SJSA1 (cell line): ENCODE data around the gene KCNIP1. TPM values are rescaled to one million over a fixed set of nuclear protein-coding genes. Genes with fewer than 3 reads are reported as not detected.

ENCODE experiments used
- DNase-seq, 2 experiments: peaks; one replicate each; pipeline ENCODE4 v3.0.0-alpha.2; 2015 to 2020; ENCODE audit warnings: low spot score in 2 of 2, low read depth in 1 of 2
- H3K27ac ChIP-seq: fragments of 250-450 bp; sonication (Bioruptor Pico); 2 replicates; pipeline ENCODE4 v1.5.1; 2020; ENCODE audit warnings: mild to moderate bottlenecking, moderate library complexity
- H3K27me3 ChIP-seq: fragments of 250-450 bp; sonication (Bioruptor Pico); replicated peaks from 2 replicates; pipeline ENCODE4 v1.5.1; 2020; ENCODE audit warnings: mild to moderate bottlenecking, moderate library complexity
- H3K36me3 ChIP-seq: fragments of 250-450 bp; sonication (Bioruptor Pico); 2 replicates; pipeline ENCODE4 v1.5.1; 2020; ENCODE audit warnings: mild to moderate bottlenecking
- H3K4me1 ChIP-seq: fragments of 250-450 bp; sonication (Bioruptor Pico); replicated peaks from 2 replicates; pipeline ENCODE4 v1.6.1; 2021; ENCODE audit warnings: mild to moderate bottlenecking
- H3K4me3 ChIP-seq: fragments of 250-450 bp; sonication (Bioruptor Pico); 2 replicates; pipeline ENCODE4 v1.5.1; 2020; ENCODE audit warnings: mild to moderate bottlenecking
- H3K9me3 ChIP-seq: fragments of 250-450 bp; sonication (Bioruptor Pico); replicated peaks from 2 replicates; pipeline ENCODE4 v1.5.1; 2020; ENCODE audit warnings: mild to moderate bottlenecking
- total RNA-seq: library from RNA; depleted of rRNA; stranded (reverse); fragments of >200 nt; shearing (Covaris generic); gene quantifications from 2 replicates; pipeline ENCODE4 v1.2.3, GENCODE V29; 2014

The KCNIP1 gene
- total RNA-seq, 1 experiment from 2014 or later: 3.1 TPM

DNA sequence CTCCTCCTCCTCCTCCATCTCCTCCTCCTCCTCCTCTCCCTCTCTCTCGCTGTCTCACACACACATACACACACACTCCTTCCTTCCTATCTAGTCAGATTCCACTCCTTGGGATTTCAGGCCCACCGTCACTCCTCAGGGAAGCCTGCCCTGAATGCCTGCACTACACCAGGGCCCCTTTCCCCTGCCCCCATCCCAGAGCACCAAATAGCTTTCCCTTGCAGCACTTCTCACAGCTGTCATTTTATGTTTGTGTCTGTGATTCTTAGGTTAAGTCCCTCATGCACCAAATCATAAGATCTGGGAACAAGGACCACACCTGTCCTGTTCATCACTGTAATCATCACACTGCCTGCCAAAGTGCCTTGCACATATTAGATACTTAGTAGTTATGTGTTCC is 193.2 kb downstream of the KCNIP1 start:
- Histone ChIP-seq H3K4me3 (no peak overlapping the region), H3K4me1 (no peaks in the 10 kb centered on the region), H3K27me3 (peaks cover 15% of the 10 kb centered on the region), H3K27ac (no peak overlapping the region), H3K36me3 (no peaks in the 10 kb centered on the region), H3K9me3 (no peaks in the 10 kb centered on the region)
- no peak for DNase-seq

DNA sequence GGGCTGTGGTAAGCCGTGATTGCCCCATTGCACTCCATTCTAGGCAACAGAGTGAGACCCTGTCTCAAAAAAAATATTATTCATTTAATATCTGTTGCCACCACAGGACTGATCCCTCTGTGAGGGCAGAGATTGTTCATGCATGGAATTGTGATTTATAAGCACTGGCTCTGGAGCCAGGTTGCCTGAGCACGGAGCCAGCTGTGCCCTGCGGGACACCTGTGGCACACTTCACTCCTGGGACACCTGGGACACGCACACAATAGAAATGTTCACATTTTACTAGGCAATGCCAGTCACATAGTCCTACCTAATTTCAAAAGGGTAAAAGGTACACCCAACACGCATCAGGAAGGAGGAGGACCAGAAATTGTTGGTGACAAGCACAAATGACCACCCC is 196.7 kb downstream of the KCNIP1 start:
- H3K4me1 ChIP-seq: no peaks in the 10 kb centered on the region
- no peak for DNase-seq
- H3K27me3 ChIP-seq: peaks cover 19% of the 10 kb centered on the region
- H3K36me3 ChIP-seq: no peaks in the 10 kb centered on the region
- no peak overlapping the region for H3K27ac ChIP-seq
- no peaks in the 10 kb centered on the region for H3K9me3 ChIP-seq
- H3K4me3 ChIP-seq: no peak overlapping the region

DNA sequence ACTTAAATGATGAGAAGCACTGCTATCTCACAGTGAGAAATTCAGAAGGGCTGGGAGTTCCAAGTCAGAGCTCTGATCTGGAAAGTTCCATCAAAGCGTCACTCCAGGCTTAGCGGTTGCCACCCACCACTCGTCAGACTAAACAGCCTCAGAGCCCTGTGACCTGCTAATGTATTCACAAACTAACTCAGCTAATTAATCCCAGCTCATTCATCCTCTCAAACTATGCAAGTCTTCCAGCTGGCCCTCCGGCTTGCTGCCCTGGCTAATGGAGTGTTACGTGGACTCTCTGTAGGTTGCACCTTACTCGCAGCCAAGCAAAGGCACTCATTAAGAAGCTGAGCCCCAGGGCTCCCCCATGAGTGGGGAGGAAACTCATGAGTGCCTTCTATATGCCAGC is 197.5 kb downstream of the KCNIP1 start:
- H3K36me3 ChIP-seq: no peaks in the 10 kb centered on the region
- no peaks in the 10 kb centered on the region for H3K4me1 ChIP-seq
- no peaks in the 10 kb centered on the region for H3K9me3 ChIP-seq
- H3K27ac ChIP-seq: no peak overlapping the region
- no peak overlapping the region for H3K4me3 ChIP-seq
- peaks cover 24% of the 10 kb centered on the region for H3K27me3 ChIP-seq
- no peak for DNase-seq

DNA sequence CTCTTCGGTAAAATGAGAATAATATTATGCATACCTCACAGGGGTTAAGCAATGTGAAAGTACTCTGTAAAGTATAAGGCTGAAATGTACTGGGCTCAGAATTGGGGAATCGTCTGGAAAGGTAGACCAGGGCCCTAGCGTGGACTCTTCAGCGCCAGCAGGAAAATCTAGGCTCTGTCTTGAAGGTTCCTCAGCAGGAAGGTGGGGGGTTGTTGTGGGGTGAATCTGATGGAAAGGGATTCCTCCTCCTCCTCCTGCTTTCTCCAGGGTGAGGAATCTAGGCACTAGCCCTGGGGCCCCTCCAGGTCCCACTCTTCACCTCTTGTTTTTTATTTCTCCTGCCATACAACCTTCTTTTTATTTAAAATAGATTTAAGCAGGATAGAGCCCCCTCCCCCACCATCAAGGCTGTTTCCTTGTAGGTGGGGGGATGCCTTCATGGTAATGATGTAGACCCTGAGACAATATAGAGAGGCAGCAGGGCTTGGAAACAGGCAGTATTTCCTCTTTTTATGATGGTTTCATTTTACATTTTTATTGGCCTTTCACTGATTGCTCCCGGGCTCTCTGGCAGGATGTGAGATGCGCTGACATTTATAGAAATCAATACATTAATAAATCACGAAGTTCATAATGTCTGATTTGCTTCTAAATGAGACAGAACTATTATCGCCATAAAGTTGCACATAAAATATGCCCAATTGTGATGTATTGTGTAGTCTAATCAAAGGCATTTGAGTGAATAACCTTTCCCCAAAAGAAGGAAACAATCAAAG is 200.8 kb downstream of the KCNIP1 start:
- no peak for DNase-seq
- H3K27ac ChIP-seq: no peak overlapping the region
- no peak overlapping the region for H3K4me3 ChIP-seq
- H3K36me3 ChIP-seq: no peaks in the 10 kb centered on the region
- H3K4me1 ChIP-seq: no peaks in the 10 kb centered on the region
- H3K9me3 ChIP-seq: no peaks in the 10 kb centered on the region
- peaks cover 25% of the 10 kb centered on the region for H3K27me3 ChIP-seq

DNA sequence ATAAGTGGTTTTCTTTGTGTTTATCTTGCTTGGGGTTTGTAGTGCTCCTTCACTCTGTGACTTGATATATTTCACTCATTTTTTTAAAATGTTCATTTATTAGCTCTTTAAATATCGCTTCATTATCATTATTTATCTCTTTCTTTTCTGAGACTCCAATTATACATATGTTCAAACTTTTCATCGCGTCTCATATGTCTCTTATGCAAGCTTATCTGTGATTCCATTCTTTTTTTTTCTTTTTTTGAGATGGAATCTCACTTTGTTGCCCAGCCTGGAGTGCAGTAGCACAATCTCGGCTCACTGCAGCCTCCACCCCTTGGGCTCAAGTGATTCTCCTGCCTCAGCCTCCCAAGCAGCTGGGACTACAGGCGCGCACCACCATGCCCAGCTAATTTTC is 205.8 kb downstream of the KCNIP1 start:
- peaks cover 23% of the 10 kb centered on the region for H3K27me3 ChIP-seq
- DNase-seq: no peak
- no peaks in the 10 kb centered on the region for H3K36me3 ChIP-seq
- H3K9me3 ChIP-seq: no peaks in the 10 kb centered on the region; the same call in 1 of the 2 replicates
- H3K4me1 ChIP-seq: no peaks in the 10 kb centered on the region
- no peak overlapping the region for H3K27ac ChIP-seq
- H3K4me3 ChIP-seq: no peak overlapping the region

DNA sequence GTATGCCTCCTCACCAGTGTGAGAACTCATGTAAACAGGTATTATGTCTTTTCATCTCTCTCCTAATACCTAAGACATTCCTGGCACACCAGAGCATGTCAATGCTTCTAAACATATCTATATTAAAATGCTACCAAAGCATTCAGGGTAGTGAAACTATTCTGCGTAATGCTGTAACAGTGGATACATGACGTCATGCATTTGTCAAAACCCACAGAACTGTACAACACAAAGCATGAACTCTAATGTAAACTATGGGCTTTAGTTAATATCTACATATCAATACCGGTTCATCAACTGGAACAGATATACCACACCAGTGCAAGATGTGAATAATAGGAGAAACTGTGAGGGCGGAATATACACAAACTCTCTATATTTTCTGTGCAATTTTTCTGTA is 207.5 kb downstream of the KCNIP1 start:
- Histone ChIP-seq H3K27ac (no peak overlapping the region), H3K27me3 (peaks cover 26% of the 10 kb centered on the region; the same call in 1 of the 2 replicates), H3K9me3 (no peaks in the 10 kb centered on the region; the same call in 1 of the 2 replicates), H3K36me3 (no peaks in the 10 kb centered on the region), H3K4me3 (no peak overlapping the region), H3K4me1 (no peaks in the 10 kb centered on the region)
- no peak for DNase-seq

DNA sequence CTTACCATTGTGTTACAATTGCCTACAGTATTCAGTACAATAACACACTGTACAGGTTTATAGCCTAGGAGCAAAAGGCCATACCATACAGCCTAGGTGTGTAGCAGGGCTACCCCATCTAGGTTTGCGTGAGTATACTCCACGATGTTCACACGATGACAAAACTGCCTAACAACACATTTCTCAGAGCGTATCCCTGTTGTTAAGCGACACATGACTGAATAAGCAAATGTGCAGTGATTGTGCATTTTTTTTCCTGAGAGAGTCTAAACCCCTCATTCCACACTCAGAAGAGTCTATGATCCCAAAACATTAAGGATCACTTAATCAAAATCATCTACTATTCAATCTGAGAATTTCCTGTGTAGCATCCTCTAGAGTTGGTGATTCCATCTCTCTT is 211.3 kb downstream of the KCNIP1 start:
- H3K4me3 ChIP-seq: no peak overlapping the region
- H3K36me3 ChIP-seq: no peaks in the 10 kb centered on the region
- no peak overlapping the region for H3K27ac ChIP-seq
- H3K9me3 ChIP-seq: no peaks in the 10 kb centered on the region; the same call in 1 of the 2 replicates
- peaks cover 38% of the 10 kb centered on the region for H3K27me3 ChIP-seq
- no peak for DNase-seq
- no peaks in the 10 kb centered on the region for H3K4me1 ChIP-seq

DNA sequence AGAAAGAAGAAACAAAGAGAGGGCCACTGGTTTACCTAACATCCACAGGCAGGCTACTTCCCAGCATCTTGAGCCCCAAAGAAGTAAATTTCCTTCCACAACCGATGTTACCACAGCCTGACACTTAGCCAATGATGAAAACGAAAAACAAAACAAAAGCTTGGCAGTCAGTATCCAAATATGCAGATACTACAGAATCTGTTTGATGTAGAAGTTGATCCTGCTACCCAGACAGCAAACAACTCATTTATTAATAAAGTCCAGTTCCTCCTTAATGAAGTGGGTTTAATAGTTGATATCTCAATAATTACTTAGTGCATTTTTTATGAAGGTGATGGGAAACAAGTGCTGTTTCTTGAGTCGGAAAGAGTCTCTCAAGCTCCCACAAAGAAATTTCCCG is 212.6 kb downstream of the KCNIP1 start:
- DNase-seq: no peak
- Histone ChIP-seq H3K4me1 (no peaks in the 10 kb centered on the region), H3K4me3 (no peak overlapping the region), H3K9me3 (no peaks in the 10 kb centered on the region), H3K36me3 (no peaks in the 10 kb centered on the region), H3K27me3 (peaks cover 42% of the 10 kb centered on the region), H3K27ac (no peak overlapping the region)

DNA sequence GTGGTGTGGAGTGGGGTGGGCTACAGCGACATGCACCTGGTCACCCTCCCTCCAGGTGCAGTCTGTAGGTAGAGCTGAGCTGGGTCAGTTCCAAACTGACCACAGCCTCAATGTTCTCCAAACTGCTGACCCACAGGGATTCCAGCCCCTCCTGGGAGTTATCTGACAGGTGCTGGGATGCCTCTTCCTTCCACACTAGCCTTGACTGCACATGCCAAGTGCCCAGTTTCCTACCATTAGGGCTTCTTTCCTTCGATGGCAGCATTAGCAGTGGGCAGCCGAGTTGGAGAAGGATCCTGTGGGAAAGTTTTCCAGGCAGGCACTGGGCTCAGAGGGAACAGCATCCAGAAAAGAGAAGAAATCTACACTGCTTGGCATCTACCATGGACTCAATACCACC is 215.7 kb downstream of the KCNIP1 start:
- H3K9me3 ChIP-seq: no peaks in the 10 kb centered on the region
- no peak overlapping the region for H3K4me3 ChIP-seq
- no peak overlapping the region for H3K27ac ChIP-seq
- H3K36me3 ChIP-seq: no peaks in the 10 kb centered on the region
- H3K4me1 ChIP-seq: no peaks in the 10 kb centered on the region
- DNase-seq: peak in 1 of 2 experiments; percentile 22
- peaks cover 39% of the 10 kb centered on the region for H3K27me3 ChIP-seq

DNA sequence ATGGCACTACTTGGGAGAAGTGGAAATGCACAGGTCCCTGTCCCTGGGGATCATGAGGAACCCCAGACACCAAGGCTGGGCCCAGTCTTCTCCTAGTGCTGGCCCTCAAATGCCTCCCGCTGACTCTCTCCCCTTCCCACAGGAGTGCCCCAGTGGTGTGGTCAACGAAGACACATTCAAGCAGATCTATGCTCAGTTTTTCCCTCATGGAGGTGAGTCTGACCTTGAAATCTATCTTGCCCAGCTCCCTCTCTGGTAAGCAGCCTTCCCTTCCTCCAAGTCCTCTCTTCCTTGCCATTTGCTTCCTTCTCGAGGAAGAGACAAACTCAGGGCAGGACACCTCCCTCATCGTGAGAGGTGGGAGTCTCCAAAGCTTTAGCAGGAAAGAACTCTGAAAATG is 216.4 kb downstream of the KCNIP1 start:
- H3K4me1 ChIP-seq: no peaks in the 10 kb centered on the region
- H3K36me3 ChIP-seq: no peaks in the 10 kb centered on the region
- peaks cover 33% of the 10 kb centered on the region for H3K27me3 ChIP-seq
- no peak overlapping the region for H3K4me3 ChIP-seq
- no peak overlapping the region for H3K27ac ChIP-seq
- peak in 1 of 2 experiments; percentile 26 for DNase-seq
- no peaks in the 10 kb centered on the region for H3K9me3 ChIP-seq

DNA sequence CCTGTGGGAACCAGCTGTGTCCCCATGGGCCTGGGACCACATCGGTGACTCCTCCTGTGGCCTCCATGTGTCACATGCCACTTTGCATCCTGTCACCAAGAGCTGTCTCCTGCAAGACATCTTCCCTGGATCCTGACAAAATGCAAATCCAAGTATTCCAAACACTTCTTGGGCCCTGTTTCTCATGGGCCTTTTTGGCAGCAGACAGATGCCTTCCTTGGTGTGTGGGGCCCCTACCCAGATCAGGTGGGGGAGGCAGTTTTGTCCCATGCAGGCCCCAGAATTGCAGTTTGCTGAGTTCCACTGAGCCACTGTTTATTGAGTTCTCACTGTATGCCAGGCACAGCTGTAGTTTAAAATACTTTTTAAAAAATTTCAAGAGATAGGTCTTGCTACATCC is 217.2 kb downstream of the KCNIP1 start:
- peak in 1 of 2 experiments; percentile 38 for DNase-seq
- Histone ChIP-seq H3K27ac (no peak overlapping the region), H3K4me3 (no peak overlapping the region), H3K27me3 (peaks cover 26% of the 10 kb centered on the region), H3K36me3 (no peaks in the 10 kb centered on the region), H3K4me1 (no peaks in the 10 kb centered on the region), H3K9me3 (no peaks in the 10 kb centered on the region)

DNA sequence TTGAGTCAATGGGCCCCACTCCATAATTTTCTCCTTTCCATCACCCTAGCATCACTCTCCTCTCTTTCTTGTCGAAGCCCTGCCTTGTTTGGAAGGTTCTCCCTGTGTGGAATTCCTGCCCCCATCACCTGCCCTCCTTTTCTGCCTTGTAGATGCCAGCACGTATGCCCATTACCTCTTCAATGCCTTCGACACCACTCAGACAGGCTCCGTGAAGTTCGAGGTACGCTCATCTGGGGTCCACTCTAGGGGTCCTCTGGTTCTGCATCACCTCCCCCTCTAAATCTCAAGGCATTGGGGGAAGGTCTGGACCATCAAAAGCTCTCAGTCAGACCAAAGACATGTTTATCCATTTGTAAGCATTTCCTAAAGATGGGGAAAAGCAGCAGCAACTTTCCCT is 217.9 kb downstream of the KCNIP1 start:
- Histone ChIP-seq H3K9me3 (no peaks in the 10 kb centered on the region), H3K4me3 (no peak overlapping the region), H3K4me1 (no peaks in the 10 kb centered on the region), H3K27me3 (peaks cover 19% of the 10 kb centered on the region), H3K36me3 (no peaks in the 10 kb centered on the region), H3K27ac (no peak overlapping the region)
- DNase-seq: peak in 1 of 2 experiments; percentile 22

DNA sequence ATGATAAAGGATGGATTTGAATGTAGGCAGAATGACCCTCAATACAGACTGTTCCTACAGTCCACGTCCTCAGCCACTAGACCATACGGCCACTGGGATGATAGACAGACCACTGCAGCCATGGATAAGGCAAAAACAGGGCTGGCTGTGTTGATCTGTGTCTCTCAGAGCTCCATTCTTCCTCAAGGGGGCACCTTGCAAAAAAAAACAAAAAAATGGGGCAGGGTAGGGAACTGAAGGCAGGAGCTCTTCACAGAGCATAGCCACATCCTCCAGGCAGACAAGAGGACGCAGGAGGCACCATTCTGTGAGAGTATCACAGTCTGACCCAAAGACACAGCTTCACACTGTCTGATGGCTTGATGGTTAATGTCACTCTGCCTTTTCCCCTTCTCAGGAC is 218.5 kb downstream of the KCNIP1 start:
- peak in 1 of 2 experiments; percentile 17 for DNase-seq

DNA sequence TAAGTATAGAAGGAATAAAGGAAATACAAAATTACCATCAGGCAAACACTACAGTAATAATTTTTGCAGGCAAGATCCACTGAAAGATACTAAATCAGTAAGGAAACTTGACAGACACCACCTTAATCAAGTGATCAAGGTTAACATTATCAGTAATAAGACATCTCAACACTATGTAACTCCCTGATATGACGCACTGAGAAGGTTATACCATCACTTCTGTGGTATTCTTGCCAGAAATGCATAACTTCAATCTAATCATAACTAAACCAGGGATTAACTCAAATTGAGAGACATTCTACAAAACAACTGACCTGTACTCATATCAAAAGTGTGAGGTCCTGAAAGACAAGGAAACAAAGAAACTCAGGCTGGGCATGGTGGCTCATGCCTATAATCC is 227.2 kb downstream of the KCNIP1 start:
- H3K27me3 ChIP-seq: 0 out of 2 replicates have a peak, but pooled peaks cover 2% of the 10 kb centered on the region
- DNase-seq: no peak
- no peaks in the 10 kb centered on the region for H3K4me1 ChIP-seq
- H3K36me3 ChIP-seq: no peaks in the 10 kb centered on the region
- H3K4me3 ChIP-seq: no peak overlapping the region
- peaks cover 6% of the 10 kb centered on the region; the same call in 1 of the 2 replicates for H3K9me3 ChIP-seq
- H3K27ac ChIP-seq: no peak overlapping the region

More for the DNA sequence above, 218.5 kb downstream of the KCNIP1 start:
- H3K4me3 ChIP-seq: no peak overlapping the region
- no peaks in the 10 kb centered on the region for H3K9me3 ChIP-seq
- no peaks in the 10 kb centered on the region for H3K36me3 ChIP-seq
- no peaks in the 10 kb centered on the region for H3K4me1 ChIP-seq
- H3K27me3 ChIP-seq: peaks cover 13% of the 10 kb centered on the region
- no peak overlapping the region for H3K27ac ChIP-seq
